K562 (cell line): ENCODE data around the gene CLSTN2. TPM values are rescaled to one million over a fixed set of nuclear protein-coding genes. Genes with fewer than 3 reads are reported as not detected.

ENCODE experiments used
- ATAC-seq: fragments of 200-7000 bp; cut with Tn5 transposase; 3 replicates; pipeline ENCODE4 v1.9.1; 2020; ENCODE audit warnings: moderate library complexity
- BruUV-seq: library from RNA; stranded (reverse); fragments of 400-500 nt; replicated peaks from 2 replicates; lab custom pipeline; 2021; lab: Mats Ljungman, UMichigan
- CTCF ChIA-PET: fragments of 300-600 bp; formaldehyde crosslinking; extraction: SDS; loops from one replicate; lab custom pipeline; 2021; ENCODE audit warnings: low intra/inter-chr PET ratio; lab: Yijun Ruan, JAX
- POLR2A ChIA-PET: fragments of 300-600, 350-650 bp; sonication (Branson Sonifier 250); formaldehyde crosslinking; extraction: SDS; loops from one replicate; lab custom pipeline; 2021; ENCODE audit warnings: antibody characterized with exemption, inconsistent platforms; lab: Yijun Ruan, JAX
- DNase-seq, 4 experiments: peaks; one replicate each; pipeline versions ENCODE4 v3.0.0 to v3.0.0-alpha.2; 2011 to 2018; ENCODE audit warnings: low spot score in 3 of 4, mixed read lengths in 3 of 4; ENCODE audit errors: extremely low read depth in 1 of 4
- FAIRE-seq: peaks from 2 replicates; lab custom pipeline; 2011; peaks lifted over from hg19 to GRCh38; lab: Jason Lieb, UNC
- H2AFZ ChIP-seq: 2 replicates; pipeline ENCODE4 v1.6.0; 2011; ENCODE audit warnings: low read depth, low read length, control low read depth, inconsistent platforms
- H3K27ac ChIP-seq: fragments of 200-600 bp; 3 replicates; pipeline ENCODE4 v1.8.0; 2011; ENCODE audit warnings: low read depth, mild to moderate bottlenecking, control low read depth, inconsistent platforms, low read length, moderate library complexity, mixed read lengths; ENCODE audit errors: extremely low read depth
- H3K27me3 ChIP-seq, 2 experiments: fragments of 300-600 bp in 1 of 2; 2 replicates in 1 of 2; 3 replicates in 1 of 2; pipeline versions ENCODE4 v1.6.0 to v1.8.0; 2011; ENCODE audit warnings: inconsistent platforms in 2 of 2, low read length in 2 of 2, mild to moderate bottlenecking in 1 of 2, mixed read lengths in 1 of 2, moderate library complexity in 1 of 2; ENCODE audit not compliant: control insufficient read depth in 2 of 2, insufficient read depth in 2 of 2
- H3K36me3 ChIP-seq: fragments of 300-600 bp; 3 replicates; pipeline ENCODE4 v1.8.0; 2011; ENCODE audit warnings: mild to moderate bottlenecking, low read length, inconsistent platforms; ENCODE audit not compliant: control insufficient read depth, insufficient read depth
- H3K4me1 ChIP-seq, 2 experiments: fragments of 200-600 bp in 1 of 2; replicated peaks in 1 of 2; 2 replicates in 1 of 2; 3 replicates in 1 of 2; pipeline versions ENCODE4 v1.5.1 to v1.8.0; 2011; ENCODE audit warnings: inconsistent platforms in 2 of 2, low read length in 2 of 2, mild to moderate bottlenecking in 1 of 2, mixed read lengths in 1 of 2, moderate library complexity in 1 of 2; ENCODE audit not compliant: control insufficient read depth in 2 of 2, insufficient read depth in 2 of 2
- H3K4me2 ChIP-seq: 2 replicates; pipeline ENCODE4 v1.6.1; 2011; ENCODE audit warnings: low read length, control low read depth, inconsistent platforms, mixed read lengths; ENCODE audit not compliant: insufficient read depth
- H3K4me3 ChIP-seq: fragments of 200-600 bp; sonication (generic), shearing (Covaris generic); 2 replicates; pipeline ENCODE4 v1.5.1; 2016; ENCODE audit warnings: control low read depth, inconsistent platforms
- H3K79me2 ChIP-seq: fragments of 200-600 bp; 3 replicates; pipeline ENCODE4 v1.8.0; 2011; ENCODE audit warnings: low read length, inconsistent platforms; ENCODE audit not compliant: control insufficient read depth, insufficient read depth
- H3K9ac ChIP-seq, 2 experiments: 2 replicates each; pipeline versions ENCODE4 v1.6.0 to v1.6.1; 2011; ENCODE audit warnings: low read depth in 2 of 2, low read length in 2 of 2, control low read depth in 1 of 2, inconsistent platforms in 1 of 2, mild to moderate bottlenecking in 1 of 2, mixed read lengths in 1 of 2; ENCODE audit not compliant: insufficient read depth in 1 of 2
- H3K9me1 ChIP-seq: one replicate; pipeline ENCODE4 v1.6.0; 2011; ENCODE audit warnings: inconsistent platforms, mild to moderate bottlenecking, low read length, moderate library complexity; ENCODE audit not compliant: control insufficient read depth, insufficient read depth
- H3K9me3 ChIP-seq: replicated peaks from 2 replicates; pipeline ENCODE4 v1.5.1; 2011; ENCODE audit warnings: low read depth, low read length, inconsistent platforms; ENCODE audit not compliant: control insufficient read depth, insufficient read depth
- H4K20me1 ChIP-seq: replicated peaks from 2 replicates; pipeline ENCODE4 v1.6.1; 2011; ENCODE audit warnings: low read length, inconsistent platforms, mixed read lengths; ENCODE audit not compliant: control insufficient read depth, insufficient read depth
- BDP1 ChIP-seq: IDR thresholded peaks from 3 replicates; pipeline ENCODE4 v1.6.1; 2011; ENCODE audit not compliant: insufficient read length, insufficient read depth
- GABPB2 ChIP-seq: fragments of 250-450 bp; sonication (Bioruptor Pico); conservative IDR thresholded peaks from 2 replicates; pipeline ENCODE4 v1.5.1; 2021; ENCODE audit warnings: mild to moderate bottlenecking
- GTF2A2 ChIP-seq: IDR thresholded peaks from 2 replicates; pipeline ENCODE4 v1.6.1; 2016; ENCODE audit warnings: mild to moderate bottlenecking, missing genetic modification characterization, missing compliant biosample characterization
- HDAC1 ChIP-seq, 2 experiments: fragments of 450-650 bp; IDR thresholded peaks; 2 replicates each; pipeline ENCODE4 v1.6.1; 2016 to 2017; ENCODE audit warnings: inconsistent platforms in 1 of 2, mild to moderate bottlenecking in 1 of 2, moderate library complexity in 1 of 2
- HNRNPK ChIP-seq: fragments of 200-400 bp; formaldehyde crosslinking; IDR thresholded peaks from one replicate; pipeline ENCODE4 v1.6.1; 2018; ENCODE audit warnings: mild to moderate bottlenecking, low read depth, low read length; ENCODE audit not compliant: poor library complexity, severe bottlenecking
- KDM4B ChIP-seq, 2 experiments: fragments of 450-650 bp in 1 of 2; sonication (generic) in 1 of 2; IDR thresholded peaks; 2 replicates each; pipeline ENCODE4 v1.6.1; 2016 to 2017; ENCODE audit warnings: borderline replicate concordance in 2 of 2, antibody characterized with exemption in 1 of 2, low read depth in 1 of 2, mild to moderate bottlenecking in 1 of 2
- KLF16 ChIP-seq: IDR thresholded peaks from 2 replicates; pipeline ENCODE4 v1.6.1; 2016; ENCODE audit warnings: antibody characterized with exemption
- MTA2 ChIP-seq: fragments of 450-650 bp; IDR thresholded peaks from 2 replicates; pipeline ENCODE4 v1.6.1; 2016; ENCODE audit warnings: low read depth
- PCBP2 ChIP-seq: fragments of 200-400 bp; formaldehyde crosslinking; IDR thresholded peaks from 2 replicates; pipeline ENCODE4 v1.6.1; 2018; ENCODE audit warnings: low read length, low read depth, mild to moderate bottlenecking, moderate library complexity; ENCODE audit not compliant: poor library complexity, severe bottlenecking
- ZBTB33 ChIP-seq: sonication (generic); formaldehyde crosslinking; IDR thresholded peaks from 2 replicates; pipeline ENCODE4 v1.8.1; 2023; ENCODE audit warnings: mild to moderate bottlenecking, missing genetic modification reagents
- ZNF3 ChIP-seq: fragments of 250-450 bp; sonication (Bioruptor Pico); IDR thresholded peaks from 2 replicates; pipeline ENCODE4 v1.5.0; 2021; ENCODE audit warnings: mild to moderate bottlenecking, moderate library complexity
- ZNF347 ChIP-seq: fragments of 450-650 bp; formaldehyde crosslinking; IDR thresholded peaks from 2 replicates; pipeline ENCODE4 v1.4.0; 2020; ENCODE audit warnings: low read depth, mild to moderate bottlenecking, moderate library complexity
- ZZZ3 ChIP-seq: fragments of 450-650 bp; IDR thresholded peaks from 2 replicates; pipeline ENCODE4 v1.6.1; 2016; ENCODE audit warnings: antibody characterized with exemption, mild to moderate bottlenecking, moderate library complexity
- WGBS: fragments of 100-300 bp; shearing (Covaris generic); methylation state at CpG from one replicate; pipeline ENCODE4 v1.1.6; 2016; ENCODE audit warnings: low coverage, mixed read lengths; ENCODE audit not compliant: insufficient coverage; ENCODE audit errors: missing lambda C conversion rate; 5-methylcytosine and 5-hydroxymethylcytosine counted together
- in situ Hi-C: fragments of 300-500 bp; cut with MboI; formaldehyde crosslinking; loops from 4 replicates; pipeline ENCODE4 v1.15.0; 2018; ENCODE audit warnings: inconsistent platforms, mixed read lengths
- intact Hi-C: fragments of 100-400 bp; cut with micrococcal nuclease; formaldehyde crosslinking; loops from 2 replicates; pipeline ENCODE4 v1.14.2; 2022
- polyA plus RNA-seq, 8 experiments: library from polyadenylated mRNA; depleted of rRNA in 4 of 8; stranded (reverse) in 5 of 8; unstranded in 3 of 8; fragments of >200 nt; fragmentation: Nextera tagmentation in 2 of 8; fragmentation: Illumina TruSeq in 1 of 8; extraction: Ambion mirVana in 2 of 8; extraction: Trizol in 1 of 8; gene quantifications; 2 replicates each; pipeline versions ENCODE4 v1.2.1 to v1.2.3, GENCODE V29; 2011 to 2014; ENCODE audit warnings: inconsistent platforms in 1 of 8, missing spikeins in 1 of 8
- total RNA-seq, 7 experiments: library from RNA; depleted of rRNA in 6 of 7; stranded (reverse); fragments of >200 nt in 6 of 7; fragmentation: Illumina TruSeq in 2 of 7; extraction: Trizol in 2 of 7; gene quantifications; 2 replicates each; pipeline versions ENCODE4 v1.2.1 to v1.2.3, GENCODE V29; 2011 to 2021; ENCODE audit warnings: low replicate concordance in 1 of 7

Gene CLSTN2
- total and polyA plus RNA-seq, 9 of the 15 experiments (the other 6 are each of a cell fraction or from before 2014, with no cell fraction given) = 0.02 to 0.04 (median 0.04) TPM; not detected in 6

- in situ Hi-C loops (no loop called here), intact Hi-C loops (no loop called here)
- H4K20me1 ChIP-seq = no peaks in the 10 kb centered on the region
- no peaks in the 10 kb centered on the region for H3K9me1 ChIP-seq
- H3K27me3 ChIP-seq = no peaks in the 10 kb centered on the region
- ChIA-PET POLR2A (interaction anchor here (1.0 kb wide), 1 partner anchor 69 kb away, joined by 3 read pairs; no protein-coding TSS in a partner anchor), CTCF (no interaction called here)
- no TSS peak for BruUV-seq
- no peak overlapping the region for H3K4me3 ChIP-seq
- TF ChIP-seq ZZZ3 (no peak), KDM4B (IDR thresholded peaks at IDR 0.05; ENCODE audit: borderline replicate concordance in 2 of 2, low read depth in 1 of 2) (no peak), ZBTB33 (no peak), ZNF347 (CRISPR knock-in tag) (no peak), BDP1 (no peak), HDAC1 (IDR thresholded peaks at IDR 0.05) (no peak), MTA2 (no peak), PCBP2 (no peak), GABPB2 (CRISPR knock-in tag) (no peak), HNRNPK (no peak), ZNF3 (CRISPR knock-in tag) (no peak), KLF16 (no peak), GTF2A2 (tag) (no peak)
- H3K79me2 ChIP-seq = no peaks in the 10 kb centered on the region
- H3K4me2 ChIP-seq = no peak overlapping the region
- WGBS = 5% methylated on average over 2 of the region's 2 CpGs
- H3K27ac ChIP-seq = no peak overlapping the region
- DNase-seq = no peak
- FAIRE-seq = no peak
- no peak overlapping the region for H3K9ac ChIP-seq
- no peak overlapping the region for H2AFZ ChIP-seq
- H3K36me3 ChIP-seq = no peaks in the 10 kb centered on the region
- no peaks in the 10 kb centered on the region for H3K4me1 ChIP-seq
- ATAC-seq = no peak
- no peaks in the 10 kb centered on the region for H3K9me3 ChIP-seq
These were observed 253.3 kb downstream of the CLSTN2 start for GRCh38 chr3:140188285-140188684.
